Lung (tissue), 12 donors: ENCODE data around the gene NAA15. TPM values are rescaled to one million over a fixed set of nuclear protein-coding genes. Genes with fewer than 3 reads are reported as not detected.

Experiments
- ATAC-seq: fragments of 200-7000 bp; cut with Tn5 transposase; one replicate; pipeline ENCODE4 v1.9.1; 2020; ENCODE audit warnings: moderate number of reproducible peaks; ENCODE audit not compliant: insufficient read depth, low FRiP score
- DNase-seq, 3 donors: peaks; one replicate each; pipeline ENCODE4 v3.0.0-alpha.2; 2013 to 2017
- H3K27ac ChIP-seq, 2 donors: one replicate each; pipeline ENCODE4 v1.5.1; 2013; ENCODE audit warnings: mild to moderate bottlenecking in 2 of 2, moderate library complexity in 2 of 2, control low read depth in 1 of 2, inconsistent platforms in 1 of 2, low read depth in 1 of 2, low read length in 1 of 2
- H3K27me3 ChIP-seq, 3 donors: one replicate each; pipeline ENCODE4 v1.5.1; 2013; ENCODE audit warnings: low read length in 2 of 3; ENCODE audit not compliant: control insufficient read depth in 3 of 3, insufficient read depth in 3 of 3
- H3K36me3 ChIP-seq, 4 donors: one replicate each; pipeline ENCODE4 v1.5.1; 2013; ENCODE audit warnings: low read length in 4 of 4, mild to moderate bottlenecking in 1 of 4, moderate library complexity in 1 of 4; ENCODE audit not compliant: control insufficient read depth in 4 of 4, insufficient read depth in 4 of 4
- H3K4me1 ChIP-seq, 5 donors: one replicate each; pipeline ENCODE4 v1.5.1; 2013; ENCODE audit warnings: low read length in 5 of 5, mild to moderate bottlenecking in 2 of 5, moderate library complexity in 1 of 5; ENCODE audit not compliant: control insufficient read depth in 5 of 5, insufficient read depth in 5 of 5
- H3K4me3 ChIP-seq: one replicate; pipeline ENCODE4 v1.5.1; 2013; ENCODE audit warnings: mild to moderate bottlenecking, control low read depth, moderate library complexity
- H3K9ac ChIP-seq, 2 donors: one replicate each; pipeline ENCODE4 v1.5.1; 2013; ENCODE audit warnings: low read length in 2 of 2, control low read depth in 1 of 2; ENCODE audit not compliant: insufficient read depth in 1 of 2
- H3K9me3 ChIP-seq, 4 donors: one replicate each; pipeline ENCODE4 v1.5.1; 2013; ENCODE audit warnings: low read length in 3 of 4, mild to moderate bottlenecking in 1 of 4, moderate library complexity in 1 of 4; ENCODE audit not compliant: control insufficient read depth in 4 of 4, insufficient read depth in 3 of 4
- WGBS, 2 donors: extraction: QIAGEN DNeasy Blood & Tissue Kit; methylation state at CpG; one replicate each; pipeline ENCODE4 v1.1.7; 2013; 5-methylcytosine and 5-hydroxymethylcytosine counted together
- polyA plus RNA-seq, 2 donors: library from polyadenylated mRNA; stranded (reverse); fragments of 200-250 nt; gene quantifications; one replicate each; pipeline ENCODE4 v1.2.1, GENCODE V29; 2013
- total RNA-seq, 2 donors: library from RNA; depleted of rRNA in 1 of 2; stranded (reverse); fragments of >200 nt in 1 of 2; gene quantifications; one replicate each; pipeline ENCODE4 v1.2.1, GENCODE V29; 2014 to 2021
- TF ChIP-seq, protein P1 (sequence below): IDR thresholded peaks from 2 replicates; pipeline ENCODE4 v1.5.1; 2012; ENCODE audit warnings: mild to moderate bottlenecking; ENCODE audit errors: control extremely low read depth, extremely low read depth
- donor health status: control.
- donor health status: control.
- donor health status: Bipolar disorder and iron deficiency.
- donor health status: healthy.
- donor health status: DM: yes; HTN: yes; CAD: no.

Gene NAA15
- total and polyA plus RNA-seq, 4 donors, result 5.7 to 41.3 (median 22.8) TPM

DNA sequence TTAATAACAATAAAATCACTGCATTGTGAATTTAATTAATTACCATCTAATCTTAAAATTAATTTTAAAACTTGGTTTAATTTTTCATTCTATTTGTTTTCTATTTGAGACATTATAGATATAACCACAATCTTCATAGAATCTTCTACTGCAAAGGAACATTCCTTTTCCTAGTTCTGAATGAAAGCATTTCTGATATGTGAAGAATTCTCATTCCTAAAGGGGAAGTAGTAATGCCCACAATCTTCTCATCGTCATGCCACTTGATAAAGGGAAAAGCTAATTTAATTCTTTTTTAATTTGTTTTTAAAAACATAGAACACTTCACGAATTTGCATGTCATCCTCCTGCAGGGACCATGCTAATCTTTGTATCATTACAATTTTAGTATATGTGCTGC is 45.0 kb upstream of the NAA15 start:
- Histone ChIP-seq H3K9ac (no peak overlapping the region), H3K9me3 (no peaks in the 10 kb centered on the region), H3K4me1 (no peaks in the 10 kb centered on the region), H3K27me3 (no peaks in the 10 kb centered on the region), H3K27ac (no peak overlapping the region), H3K36me3 (no peaks in the 10 kb centered on the region), H3K4me3 (no peak overlapping the region)
- WGBS, 2 donors, result 42 to 44% methylated on average over 2 of the region's 2 CpGs
- DNase-seq (no peak), ATAC-seq (no peak)
- TF ChIP-seq, protein P1, sequence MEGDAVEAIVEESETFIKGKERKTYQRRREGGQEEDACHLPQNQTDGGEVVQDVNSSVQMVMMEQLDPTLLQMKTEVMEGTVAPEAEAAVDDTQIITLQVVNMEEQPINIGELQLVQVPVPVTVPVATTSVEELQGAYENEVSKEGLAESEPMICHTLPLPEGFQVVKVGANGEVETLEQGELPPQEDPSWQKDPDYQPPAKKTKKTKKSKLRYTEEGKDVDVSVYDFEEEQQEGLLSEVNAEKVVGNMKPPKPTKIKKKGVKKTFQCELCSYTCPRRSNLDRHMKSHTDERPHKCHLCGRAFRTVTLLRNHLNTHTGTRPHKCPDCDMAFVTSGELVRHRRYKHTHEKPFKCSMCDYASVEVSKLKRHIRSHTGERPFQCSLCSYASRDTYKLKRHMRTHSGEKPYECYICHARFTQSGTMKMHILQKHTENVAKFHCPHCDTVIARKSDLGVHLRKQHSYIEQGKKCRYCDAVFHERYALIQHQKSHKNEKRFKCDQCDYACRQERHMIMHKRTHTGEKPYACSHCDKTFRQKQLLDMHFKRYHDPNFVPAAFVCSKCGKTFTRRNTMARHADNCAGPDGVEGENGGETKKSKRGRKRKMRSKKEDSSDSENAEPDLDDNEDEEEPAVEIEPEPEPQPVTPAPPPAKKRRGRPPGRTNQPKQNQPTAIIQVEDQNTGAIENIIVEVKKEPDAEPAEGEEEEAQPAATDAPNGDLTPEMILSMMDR, result no peak

DNA sequence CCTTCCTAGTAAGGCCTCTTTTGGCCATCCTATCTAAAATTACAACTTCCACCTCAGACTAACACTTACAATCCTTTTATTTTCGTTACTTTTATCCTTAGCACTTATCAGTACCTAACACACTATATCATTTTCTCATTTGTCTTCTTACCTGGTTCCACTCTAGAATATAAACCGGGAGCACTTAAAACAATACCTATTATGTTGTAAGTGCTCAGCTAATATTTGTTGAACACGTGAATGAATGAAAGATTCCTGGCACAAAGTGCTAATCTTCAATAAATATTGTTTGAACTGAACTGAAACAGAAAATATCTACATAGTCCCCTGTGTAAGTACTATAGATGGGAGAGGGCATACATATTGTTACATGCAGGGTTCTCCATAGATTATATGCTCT is 35.7 kb upstream of the NAA15 start:
- Histone ChIP-seq H3K27ac (no peak overlapping the region), H3K9ac (no peak overlapping the region), H3K9me3 (no peaks in the 10 kb centered on the region), H3K4me3 (no peak overlapping the region), H3K27me3 (no peaks in the 10 kb centered on the region), H3K36me3 (no peaks in the 10 kb centered on the region), H3K4me1 (peaks cover 0 to 5% (median 0%) of the 10 kb centered on the region in 5 donors)
- ATAC-seq (no peak), DNase-seq (no peak)
- 45 to 58% methylated on average over 3 of the region's 3 CpGs for WGBS, 2 donors
- TF ChIP-seq, protein P1, result no peak

DNA sequence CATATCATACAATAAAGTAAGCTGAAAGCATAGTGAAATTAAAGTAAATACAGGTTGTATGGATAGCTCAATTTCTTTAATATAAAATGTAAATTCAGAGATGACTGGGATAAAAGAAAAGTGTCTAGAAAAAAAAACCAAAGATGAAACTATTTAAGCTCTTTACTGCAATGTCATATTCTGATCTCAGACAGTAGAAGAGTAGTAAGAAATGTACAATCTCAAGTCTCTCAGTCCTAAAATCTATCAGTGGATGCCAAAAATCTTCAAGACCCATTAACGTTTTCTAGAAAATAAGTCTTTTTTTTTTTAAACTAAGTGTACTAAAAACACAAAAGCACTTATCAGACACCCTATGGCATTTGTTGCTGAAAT is 35.1 kb upstream of the NAA15 start:
- Histone ChIP-seq H3K27me3 (no peaks in the 10 kb centered on the region), H3K36me3 (no peaks in the 10 kb centered on the region), H3K9me3 (no peaks in the 10 kb centered on the region), H3K9ac (peak overlapping the region in 1 of 2 donors; percentile 40), H3K4me3 (no peak overlapping the region), H3K27ac (peak overlapping the region in 1 of 2 donors; percentile 3), H3K4me1 (peaks cover 0 to 5% (median 0%) of the 10 kb centered on the region in 5 donors)
- ATAC-seq (no peak), DNase-seq (peak in 1 of 3 donors; percentile 21)
- TF ChIP-seq, protein P1, result no peak
- 3 to 7% methylated on average over 1 of the region's 1 CpG for WGBS, 2 donors
